WTC11 (cell line): ENCODE measurements around the gene F8. TPM values are rescaled to one million over a fixed set of nuclear protein-coding genes. Genes with fewer than 3 reads are reported as not detected.

Source experiments
- ATAC-seq: fragments of 200-7000 bp; cut with Tn5 transposase; 2 replicates; pipeline ENCODE4 v1.10.0; 2021; ENCODE audit warnings: mild to moderate bottlenecking, moderate library complexity
- CTCF ChIA-PET: fragments of 300-600 bp; sonication (Branson Sonifier 250); formaldehyde crosslinking; loops from one replicate; lab custom pipeline; 2021; ENCODE audit warnings: antibody characterized with exemption; lab: Charles Lee
- POLR2A ChIA-PET: fragments of 350-600 bp; sonication (Branson Sonifier 250); formaldehyde crosslinking; loops from one replicate; lab custom pipeline; 2021; ENCODE audit warnings: antibody characterized with exemption; lab: Charles Lee
- DNase-seq: peaks from one replicate; pipeline ENCODE4 v3.0.0; 2021; ENCODE audit warnings: low spot score
- H3K27ac Mint-ChIP-seq: 2 replicates; pipeline ENCODE4 v1.8.0; 2021; ENCODE audit warnings: mixed read lengths
- H3K27me3 Mint-ChIP-seq: 2 replicates; pipeline ENCODE4 v1.8.0; 2021; ENCODE audit warnings: low read depth, mild to moderate bottlenecking, moderate library complexity, mixed read lengths
- H3K36me3 Mint-ChIP-seq: 2 replicates; pipeline ENCODE4 v1.8.0; 2021; ENCODE audit warnings: mixed read lengths
- H3K4me1 Mint-ChIP-seq: 2 replicates; pipeline ENCODE4 v1.8.0; 2022; ENCODE audit warnings: mixed read lengths
- H3K4me3 Mint-ChIP-seq: 2 replicates; pipeline ENCODE4 v1.8.0; 2021; ENCODE audit warnings: mild to moderate bottlenecking, moderate library complexity, mixed read lengths
- H3K9me3 Mint-ChIP-seq: 2 replicates; pipeline ENCODE4 v1.8.0; 2021; ENCODE audit warnings: mixed read lengths
- AFF4 ChIP-seq: sonication (generic); formaldehyde crosslinking; IDR thresholded peaks from 2 replicates; pipeline ENCODE4 v1.8.1; 2023; ENCODE audit warnings: mild to moderate bottlenecking, missing genetic modification reagents, borderline replicate concordance
- ATF2 ChIP-seq: sonication (generic); formaldehyde crosslinking; IDR thresholded peaks from 2 replicates; pipeline ENCODE4 v1.8.1; 2022; ENCODE audit warnings: low read depth, missing genetic modification reagents, borderline replicate concordance
- CBFB ChIP-seq: sonication (generic); formaldehyde crosslinking; IDR thresholded peaks from 2 replicates; pipeline ENCODE4 v1.8.1; 2022; ENCODE audit warnings: mild to moderate bottlenecking, low read depth, missing genetic modification reagents
- CDX4 ChIP-seq: fragments of 250-450 bp; sonication (Bioruptor Pico); IDR thresholded peaks from 2 replicates; pipeline ENCODE4 v1.9.0; 2021; ENCODE audit warnings: moderate library complexity, mild to moderate bottlenecking, inconsistent platforms, borderline replicate concordance
- E2F1 ChIP-seq: sonication (generic); formaldehyde crosslinking; IDR thresholded peaks from 2 replicates; pipeline ENCODE4 v1.8.0; 2022; ENCODE audit warnings: mild to moderate bottlenecking, missing genetic modification reagents
- E2F5 ChIP-seq: sonication (generic); formaldehyde crosslinking; IDR thresholded peaks from 2 replicates; pipeline ENCODE4 v1.8.1; 2022; ENCODE audit warnings: mild to moderate bottlenecking, moderate library complexity, missing genetic modification reagents
- ELF4 ChIP-seq: sonication (generic); formaldehyde crosslinking; IDR thresholded peaks from 2 replicates; pipeline ENCODE4 v1.8.1; 2022; ENCODE audit warnings: low read depth, mild to moderate bottlenecking, moderate library complexity, missing genetic modification reagents
- FOXJ3 ChIP-seq: sonication (generic); formaldehyde crosslinking; IDR thresholded peaks from 2 replicates; pipeline ENCODE4 v1.9.0; 2021; ENCODE audit warnings: missing genetic modification reagents, mild to moderate bottlenecking, borderline replicate concordance
- FOXK1 ChIP-seq: sonication (generic); formaldehyde crosslinking; IDR thresholded peaks from 2 replicates; pipeline ENCODE4 v1.8.0; 2022; ENCODE audit warnings: mild to moderate bottlenecking, moderate library complexity, missing genetic modification reagents
- GTF2I ChIP-seq: fragments of 250-450 bp; sonication (Bioruptor Pico); conservative IDR thresholded peaks from 2 replicates; pipeline ENCODE4 v1.4.0; 2021; ENCODE audit warnings: mild to moderate bottlenecking
- HMGA2 ChIP-seq: fragments of 250-450 bp; sonication (Bioruptor Pico); IDR thresholded peaks from 2 replicates; pipeline ENCODE4 v1.4.0; 2021; ENCODE audit warnings: mild to moderate bottlenecking, moderate library complexity
- HMGXB4 ChIP-seq: sonication (generic); formaldehyde crosslinking; IDR thresholded peaks from 2 replicates; pipeline ENCODE4 v1.8.1; 2023; ENCODE audit warnings: mild to moderate bottlenecking, moderate library complexity, missing genetic modification reagents
- MAX ChIP-seq: sonication (generic); formaldehyde crosslinking; IDR thresholded peaks from 2 replicates; pipeline ENCODE4 v1.8.0; 2022; ENCODE audit warnings: mild to moderate bottlenecking, missing genetic modification reagents
- NFYB ChIP-seq: sonication (generic); formaldehyde crosslinking; conservative IDR thresholded peaks from 2 replicates; pipeline ENCODE4 v1.8.0; 2022; ENCODE audit warnings: low read depth, missing genetic modification reagents
- NR1H2 ChIP-seq: sonication (generic); formaldehyde crosslinking; IDR thresholded peaks from 2 replicates; pipeline ENCODE4 v1.9.0; 2021; ENCODE audit warnings: mild to moderate bottlenecking, moderate library complexity, missing genetic modification reagents
- PREB ChIP-seq: sonication (generic); formaldehyde crosslinking; IDR thresholded peaks from 2 replicates; pipeline ENCODE4 v1.8.1; 2022; ENCODE audit warnings: mild to moderate bottlenecking, missing genetic modification reagents, moderate library complexity, borderline replicate concordance
- SMAD4 ChIP-seq: sonication (generic); formaldehyde crosslinking; IDR thresholded peaks from 2 replicates; pipeline ENCODE4 v1.8.0; 2022; ENCODE audit warnings: mild to moderate bottlenecking, missing genetic modification reagents
- ZBTB21 ChIP-seq: sonication (generic); formaldehyde crosslinking; IDR thresholded peaks from 2 replicates; pipeline ENCODE4 v1.8.1; 2023; ENCODE audit warnings: mild to moderate bottlenecking, missing genetic modification reagents, borderline replicate concordance
- ZNF121 ChIP-seq: sonication (generic); formaldehyde crosslinking; IDR thresholded peaks from 2 replicates; pipeline ENCODE4 v1.8.0; 2023; ENCODE audit warnings: missing genetic modification reagents
- ZNF219 ChIP-seq: sonication (generic); formaldehyde crosslinking; IDR thresholded peaks from 2 replicates; pipeline ENCODE4 v1.8.0; 2023; ENCODE audit warnings: missing genetic modification reagents, mild to moderate bottlenecking, borderline replicate concordance
- ZNF263 ChIP-seq: sonication (generic); formaldehyde crosslinking; IDR thresholded peaks from 2 replicates; pipeline ENCODE4 v1.8.1; 2022; ENCODE audit warnings: low read depth, mild to moderate bottlenecking, moderate library complexity, missing genetic modification reagents
- total RNA-seq: library from RNA; stranded (reverse); gene quantifications from 3 replicates; pipeline ENCODE4 v1.2.3, GENCODE V29; 2021

F8 gene
- total RNA-seq, 1 experiment from 2014 or later = 1.6 TPM

- no peak for ATAC-seq
- Mint-ChIP-seq H3K4me3 (no peak overlapping the region), H3K27me3 (no peaks in the 10 kb centered on the region; the same call in 1 of the 2 replicates)
- CTCF ChIA-PET = no interaction called here
- TF ChIP-seq HMGA2 (CRISPR knock-in tag) = no peak
- no peak for TF ChIP-seq AFF4 (CRISPR knock-in tag)
- no peak for TF ChIP-seq CDX4
- TF ChIP-seq E2F1 = no peak
- TF ChIP-seq NFYB (CRISPR knock-in tag) = no peak
- TF ChIP-seq MAX (CRISPR knock-in tag) = no peak
- TF ChIP-seq FOXK1 (CRISPR knock-in tag) = no peak
- no peak for TF ChIP-seq HMGXB4 (CRISPR knock-in tag)
- TF ChIP-seq ZBTB21 = no peak
- TF ChIP-seq CBFB (CRISPR knock-in tag) = no peak
- TF ChIP-seq ELF4 (CRISPR knock-in tag) = no peak
- no peak for TF ChIP-seq ATF2 (CRISPR knock-in tag)
- TF ChIP-seq PREB = no peak
- TF ChIP-seq, all 79 proteins: peak for 0
- DNase-seq = no peak
- Mint-ChIP-seq H3K9me3 (no peaks in the 10 kb centered on the region), H3K36me3 (no peaks in the 10 kb centered on the region), H3K4me1 (peaks cover 8% of the 10 kb centered on the region), H3K27ac (no peak overlapping the region)
- POLR2A ChIA-PET = no interaction called here
Observed at GRCh38 chrX:155000841-155001240, 21.7 kb downstream of the F8 start.

GRCh38 chrX:154998204-154998880, 24.2 kb downstream of the F8 start:
- H3K27me3 Mint-ChIP-seq = no peaks in the 10 kb centered on the region; the same call in 1 of the 2 replicates
- no peaks in the 10 kb centered on the region for H3K36me3 Mint-ChIP-seq
- DNase-seq (no peak), ATAC-seq (no peak)
- H3K4me3 Mint-ChIP-seq = no peak overlapping the region
- TF ChIP-seq ZNF263 (CRISPR knock-in tag) (no peak), ZNF121 (no peak), FOXJ3 (no peak), NR1H2 (CRISPR knock-in tag) (no peak), E2F1 (no peak), SMAD4 (CRISPR knock-in tag) (no peak), GTF2I (CRISPR knock-in tag) (no peak), FOXK1 (CRISPR knock-in tag) (no peak), E2F5 (CRISPR knock-in tag) (no peak), ZNF219 (CRISPR knock-in tag) (no peak)
- no peak overlapping the region for H3K27ac Mint-ChIP-seq
- ChIA-PET CTCF (no interaction called here), POLR2A (no interaction called here)
- peaks cover 8% of the 10 kb centered on the region for H3K4me1 Mint-ChIP-seq
- no peaks in the 10 kb centered on the region for H3K9me3 Mint-ChIP-seq
